Measurements from ENCODE around the gene EVX2.

EVX2 gene

DNA sequence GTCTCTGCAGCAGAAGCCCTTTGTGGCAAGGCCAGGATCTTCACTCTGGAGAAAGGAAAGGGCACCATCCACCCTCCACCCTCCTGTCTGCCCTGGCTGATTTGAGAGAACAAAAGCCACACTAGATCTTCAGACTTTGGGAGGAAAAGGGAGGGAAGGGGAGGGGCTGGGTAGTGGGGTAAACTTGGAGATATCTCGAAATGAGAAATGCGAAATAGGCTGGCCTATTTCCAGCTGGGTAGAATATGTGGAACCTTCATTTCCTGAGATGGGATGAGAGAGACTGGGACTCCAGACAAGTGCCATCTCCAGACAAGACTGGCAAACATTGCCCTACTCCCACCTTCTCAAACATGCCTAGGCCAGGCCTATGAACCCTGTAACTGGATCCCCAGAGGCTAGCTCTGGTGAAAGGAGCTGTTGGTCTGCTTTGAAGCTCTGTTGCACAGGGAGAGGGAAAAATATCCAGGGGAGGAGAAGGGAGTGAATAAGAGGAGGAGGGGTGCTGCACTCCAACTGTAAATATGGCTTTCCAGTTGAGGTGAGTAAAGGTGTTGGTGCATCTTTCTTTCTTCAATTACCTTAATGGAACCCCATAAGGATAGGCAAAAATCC, 17.6 kb upstream of the EVX2 start:
- Histone ChIP-seq H2AFZ (ENCODE audit: low read depth, low read length) (no peak overlapping the region), H3K79me2 (ENCODE audit: insufficient read depth, low read length) (no peaks in the 10 kb centered on the region), H3K4me1 (ENCODE audit: insufficient read depth, low read length) (peaks cover 11% of the 10 kb centered on the region), H3K27ac (ENCODE audit: low read length) (no peak overlapping the region), H3K4me2 (ENCODE audit: insufficient read depth, low read length) (no peak overlapping the region), H3K9me3 (ENCODE audit: insufficient read depth, low read length, severe bottlenecking) (no peaks in the 10 kb centered on the region), H3K27me3 (ENCODE audit: insufficient read depth, low read length, poor library complexity) (no peaks in the 10 kb centered on the region), H4K20me1 (ENCODE audit: insufficient read depth, low read length) (no peaks in the 10 kb centered on the region), H3K36me3 (ENCODE audit: insufficient read depth, low read length) (no peaks in the 10 kb centered on the region), H3K4me3 (ENCODE audit: low read depth in 1 of 2, low read length in 2 of 2) (no peak overlapping the region), H3K9ac (ENCODE audit: low read depth, low read length) (no peak overlapping the region)
- ATAC-seq (ENCODE audit: insufficient read depth, low read depth): no peak
- TF ChIP-seq, protein P1, sequence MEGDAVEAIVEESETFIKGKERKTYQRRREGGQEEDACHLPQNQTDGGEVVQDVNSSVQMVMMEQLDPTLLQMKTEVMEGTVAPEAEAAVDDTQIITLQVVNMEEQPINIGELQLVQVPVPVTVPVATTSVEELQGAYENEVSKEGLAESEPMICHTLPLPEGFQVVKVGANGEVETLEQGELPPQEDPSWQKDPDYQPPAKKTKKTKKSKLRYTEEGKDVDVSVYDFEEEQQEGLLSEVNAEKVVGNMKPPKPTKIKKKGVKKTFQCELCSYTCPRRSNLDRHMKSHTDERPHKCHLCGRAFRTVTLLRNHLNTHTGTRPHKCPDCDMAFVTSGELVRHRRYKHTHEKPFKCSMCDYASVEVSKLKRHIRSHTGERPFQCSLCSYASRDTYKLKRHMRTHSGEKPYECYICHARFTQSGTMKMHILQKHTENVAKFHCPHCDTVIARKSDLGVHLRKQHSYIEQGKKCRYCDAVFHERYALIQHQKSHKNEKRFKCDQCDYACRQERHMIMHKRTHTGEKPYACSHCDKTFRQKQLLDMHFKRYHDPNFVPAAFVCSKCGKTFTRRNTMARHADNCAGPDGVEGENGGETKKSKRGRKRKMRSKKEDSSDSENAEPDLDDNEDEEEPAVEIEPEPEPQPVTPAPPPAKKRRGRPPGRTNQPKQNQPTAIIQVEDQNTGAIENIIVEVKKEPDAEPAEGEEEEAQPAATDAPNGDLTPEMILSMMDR (IDR thresholded peaks at IDR 0.05; ENCODE audit: borderline replicate concordance, extremely low read depth, low read length, poor library complexity, severe bottlenecking): no peak
- no peak for TF ChIP-seq EZH2 (IDR thresholded peaks at IDR 0.05; ENCODE audit: borderline replicate concordance, low read depth, low read length, severe bottlenecking)
- DNase-seq: no peak

DNA sequence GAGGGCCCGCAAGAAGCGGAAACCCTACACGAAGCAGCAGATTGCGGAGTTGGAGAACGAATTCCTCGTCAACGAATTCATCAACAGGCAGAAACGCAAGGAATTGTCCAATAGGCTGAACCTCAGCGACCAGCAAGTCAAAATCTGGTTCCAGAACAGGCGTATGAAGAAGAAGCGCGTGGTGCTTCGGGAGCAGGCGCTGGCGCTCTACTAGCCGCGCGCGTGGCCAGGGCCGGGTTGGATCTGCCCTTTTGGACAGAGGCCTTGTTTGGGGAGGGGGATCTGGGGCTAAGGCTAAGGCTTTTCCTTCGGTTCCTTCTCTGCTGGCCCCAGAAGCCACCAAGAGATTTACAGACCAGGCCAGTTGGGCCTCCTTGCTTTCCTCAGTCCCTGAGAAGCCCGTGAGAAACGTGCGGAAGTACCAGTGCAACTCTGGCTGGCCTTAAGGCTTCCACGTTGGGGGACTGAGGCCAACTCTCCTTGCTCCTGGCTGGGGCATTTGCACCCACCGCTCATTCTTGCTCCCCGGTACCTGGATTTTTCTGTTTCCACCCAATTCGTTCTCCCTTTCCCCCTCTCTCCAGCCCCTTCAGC, 16.9 kb upstream of the EVX2 start:
- TF ChIP-seq, protein P1 (IDR thresholded peaks at IDR 0.05; ENCODE audit: borderline replicate concordance, extremely low read depth, low read length, poor library complexity, severe bottlenecking): no peak
- TF ChIP-seq EZH2 (IDR thresholded peaks at IDR 0.05; ENCODE audit: borderline replicate concordance, low read depth, low read length, severe bottlenecking): no peak
- DNase-seq (no peak), ATAC-seq (ENCODE audit: insufficient read depth, low read depth) (no peak)
- Histone ChIP-seq H4K20me1 (ENCODE audit: insufficient read depth, low read length) (no peaks in the 10 kb centered on the region), H3K27ac (ENCODE audit: low read length) (no peak overlapping the region), H3K9me3 (ENCODE audit: insufficient read depth, low read length, severe bottlenecking) (no peaks in the 10 kb centered on the region), H3K4me3 (ENCODE audit: low read depth in 1 of 2, low read length in 2 of 2) (no peak overlapping the region), H3K27me3 (ENCODE audit: insufficient read depth, low read length, poor library complexity) (no peaks in the 10 kb centered on the region), H2AFZ (ENCODE audit: low read depth, low read length) (no peak overlapping the region), H3K4me2 (ENCODE audit: insufficient read depth, low read length) (no peak overlapping the region), H3K4me1 (ENCODE audit: insufficient read depth, low read length) (peaks cover 18% of the 10 kb centered on the region), H3K9ac (ENCODE audit: low read depth, low read length) (no peak overlapping the region), H3K79me2 (ENCODE audit: insufficient read depth, low read length) (no peaks in the 10 kb centered on the region), H3K36me3 (ENCODE audit: insufficient read depth, low read length) (no peaks in the 10 kb centered on the region)

DNA sequence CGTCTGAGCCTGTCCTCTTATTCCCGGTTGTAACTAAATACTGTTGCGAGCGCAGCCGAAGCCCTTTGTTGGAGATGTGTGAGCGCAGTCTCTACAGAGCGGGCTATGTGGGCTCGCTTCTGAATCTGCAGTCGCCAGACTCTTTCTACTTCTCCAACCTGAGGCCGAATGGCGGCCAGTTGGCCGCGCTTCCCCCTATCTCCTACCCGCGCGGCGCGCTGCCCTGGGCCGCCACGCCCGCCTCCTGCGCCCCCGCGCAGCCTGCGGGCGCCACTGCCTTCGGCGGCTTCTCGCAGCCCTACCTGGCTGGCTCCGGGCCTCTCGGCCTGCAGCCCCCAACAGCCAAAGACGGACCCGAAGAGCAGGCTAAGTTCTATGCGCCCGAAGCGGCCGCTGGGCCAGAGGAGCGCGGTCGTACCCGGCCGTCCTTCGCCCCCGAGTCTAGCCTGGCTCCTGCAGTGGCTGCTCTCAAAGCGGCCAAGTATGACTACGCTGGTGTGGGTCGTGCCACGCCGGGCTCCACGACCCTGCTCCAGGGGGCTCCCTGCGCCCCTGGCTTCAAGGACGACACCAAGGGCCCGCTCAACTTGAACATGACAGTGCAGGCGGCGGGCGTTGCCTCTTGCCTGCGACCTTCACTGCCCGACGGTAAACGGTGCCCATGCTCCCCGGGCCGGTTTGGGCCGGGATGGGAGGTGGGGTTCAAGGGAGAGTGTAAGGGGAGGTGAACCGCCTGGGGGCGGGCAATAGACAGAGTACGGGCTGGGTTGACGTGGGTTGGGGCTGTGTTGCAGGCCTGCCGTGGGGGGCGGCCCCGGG, 16.2 kb upstream of the EVX2 start, which contains the start of gene HOXD12:
Gene HOXD12, plus strand, starts transcription at position 68 of the 819 bp plus-strand sequence. Its CDS starts 7 bp downstream, at position 75.
- ATAC-seq (ENCODE audit: insufficient read depth, low read depth): no peak
- DNase-seq: no peak
- H2AFZ ChIP-seq (ENCODE audit: low read depth, low read length): no peak within 1 kb of the TSS
- no peaks in the 10 kb centered on the region for H3K36me3 ChIP-seq (ENCODE audit: insufficient read depth, low read length)
- H3K4me1 ChIP-seq (ENCODE audit: insufficient read depth, low read length): peaks cover 25% of the 10 kb centered on the region
- H3K79me2 ChIP-seq (ENCODE audit: insufficient read depth, low read length): peaks cover 7% of the 10 kb centered on the region
- no peak within 1 kb of the TSS for H3K4me3 ChIP-seq (ENCODE audit: low read depth in 1 of 2, low read length in 2 of 2)
- H3K9me3 ChIP-seq (ENCODE audit: insufficient read depth, low read length, severe bottlenecking): no peaks in the 10 kb centered on the region
- H4K20me1 ChIP-seq (ENCODE audit: insufficient read depth, low read length): no peaks in the 10 kb centered on the region
- no peak for TF ChIP-seq EZH2 (IDR thresholded peaks at IDR 0.05; ENCODE audit: borderline replicate concordance, low read depth, low read length, severe bottlenecking)
- TF ChIP-seq, protein P1 (IDR thresholded peaks at IDR 0.05; ENCODE audit: borderline replicate concordance, extremely low read depth, low read length, poor library complexity, severe bottlenecking): no peak
- H3K4me2 ChIP-seq (ENCODE audit: insufficient read depth, low read length): no peak within 1 kb of the TSS
- no peak within 1 kb of the TSS for H3K27ac ChIP-seq (ENCODE audit: low read length)
- no peaks in the 10 kb centered on the region for H3K27me3 ChIP-seq (ENCODE audit: insufficient read depth, low read length, poor library complexity)
- H3K9ac ChIP-seq (ENCODE audit: low read depth, low read length): no peak within 1 kb of the TSS

Data from DND-41 (cell line).